K562 (cell line): ENCODE results near the gene CDKN2C. TPM values are rescaled to one million over a fixed set of nuclear protein-coding genes. Genes with fewer than 3 reads are reported as not detected.
A peak's percentile ranks its signal among the peaks of the same experiment; 100 is the strongest.

Experiments
- BDP1 ChIP-seq: IDR thresholded peaks from 3 replicates; pipeline ENCODE4 v1.6.1; 2011; ENCODE audit not compliant: insufficient read length, insufficient read depth
- COPS2 ChIP-seq: fragments of 450-650 bp; conservative IDR thresholded peaks from 2 replicates; pipeline ENCODE4 v1.6.1; 2016; ENCODE audit warnings: mild to moderate bottlenecking, moderate library complexity
- CREM ChIP-seq: IDR thresholded peaks from 2 replicates; pipeline ENCODE4 v1.6.1; 2014; ENCODE audit warnings: antibody characterized with exemption, low read depth
- FOXJ2 ChIP-seq: fragments of 200-800 bp; sonication (Bioruptor generic); IDR thresholded peaks from 2 replicates; pipeline ENCODE4 v1.6.1; 2016; ENCODE audit warnings: missing genetic modification characterization, missing compliant biosample characterization
- FOXP1 ChIP-seq: sonication (generic); formaldehyde crosslinking; IDR thresholded peaks from 2 replicates; pipeline ENCODE4 v1.8.0; 2022; ENCODE audit warnings: mild to moderate bottlenecking, missing genetic modification reagents
- FUS ChIP-seq: fragments of 200-400 bp; formaldehyde crosslinking; optimal IDR thresholded peaks from 2 replicates; pipeline ENCODE3; 2017; ENCODE audit warnings: low read depth, low read length
- HNRNPL ChIP-seq: fragments of 200-400 bp; formaldehyde crosslinking; IDR thresholded peaks from 2 replicates; pipeline ENCODE4 v1.6.1; 2017; ENCODE audit warnings: low read depth, mild to moderate bottlenecking, low read length
- JUNB ChIP-seq: fragments of 450-650 bp; formaldehyde crosslinking; conservative IDR thresholded peaks from 2 replicates; pipeline ENCODE4 v1.4.0; 2020; ENCODE audit warnings: mild to moderate bottlenecking
- NCOA2 ChIP-seq, 2 experiments: fragments of 450-650 bp; IDR thresholded peaks; 2 replicates each; pipeline ENCODE4 v1.6.1; 2018; ENCODE audit warnings: mild to moderate bottlenecking in 2 of 2, moderate library complexity in 1 of 2; ENCODE audit not compliant: partially characterized antibody in 2 of 2
- NFXL1 ChIP-seq: fragments of 450-650 bp; formaldehyde crosslinking; IDR thresholded peaks from 2 replicates; pipeline ENCODE4 v1.4.0; 2021; ENCODE audit warnings: mild to moderate bottlenecking
- PHB ChIP-seq: fragments of 250-450 bp; sonication (Bioruptor Pico); IDR thresholded peaks from 2 replicates; pipeline ENCODE4 v1.5.0; 2021
- PRMT5 ChIP-seq: sonication (generic); formaldehyde crosslinking; IDR thresholded peaks from 2 replicates; pipeline ENCODE4 v1.5.0; 2020; ENCODE audit warnings: missing genetic modification reagents
- RB1 ChIP-seq: fragments of 450-650 bp; IDR thresholded peaks from 2 replicates; pipeline ENCODE4 v1.6.1; 2017; ENCODE audit warnings: low read depth, mild to moderate bottlenecking
- SMAD3 ChIP-seq: fragments of 450-650 bp; formaldehyde crosslinking; conservative IDR thresholded peaks from 2 replicates; pipeline ENCODE4 v1.4.0; 2020; ENCODE audit warnings: mild to moderate bottlenecking
- SRSF3 ChIP-seq: fragments of 200-400 bp; formaldehyde crosslinking; IDR thresholded peaks from 2 replicates; pipeline ENCODE4 v1.6.1; 2016; ENCODE audit warnings: mild to moderate bottlenecking, low read length, moderate library complexity; ENCODE audit not compliant: insufficient read depth
- TSC22D4 ChIP-seq: fragments of 450-650 bp; IDR thresholded peaks from 2 replicates; pipeline ENCODE4 v1.6.1; 2016; ENCODE audit warnings: missing genetic modification characterization, missing biosample characterization, control low read depth
- ZNF232 ChIP-seq: sonication (generic); formaldehyde crosslinking; IDR thresholded peaks from 2 replicates; pipeline ENCODE4 v1.8.0; 2022; ENCODE audit warnings: mild to moderate bottlenecking, missing genetic modification reagents
- ZNF696 ChIP-seq: fragments of 250-450 bp; sonication (Bioruptor Pico); conservative IDR thresholded peaks from 2 replicates; pipeline ENCODE4 v1.4.0; 2020; ENCODE audit warnings: mild to moderate bottlenecking, moderate library complexity
- polyA plus RNA-seq, 8 experiments: library from polyadenylated mRNA; depleted of rRNA in 4 of 8; stranded (reverse) in 5 of 8; unstranded in 3 of 8; fragments of >200 nt; fragmentation: Nextera tagmentation in 2 of 8; fragmentation: Illumina TruSeq in 1 of 8; extraction: Ambion mirVana in 2 of 8; extraction: Trizol in 1 of 8; gene quantifications; 2 replicates each; pipeline versions ENCODE4 v1.2.1 to v1.2.3, GENCODE V29; 2011 to 2014; ENCODE audit warnings: inconsistent platforms in 1 of 8, missing spikeins in 1 of 8
- total RNA-seq, 7 experiments: library from RNA; depleted of rRNA in 6 of 7; stranded (reverse); fragments of >200 nt in 6 of 7; fragmentation: Illumina TruSeq in 2 of 7; extraction: Trizol in 2 of 7; gene quantifications; 2 replicates each; pipeline versions ENCODE4 v1.2.1 to v1.2.3, GENCODE V29; 2011 to 2021; ENCODE audit warnings: low replicate concordance in 1 of 7
- TF ChIP-seq, protein P1 (sequence below): fragments of 250-450 bp; sonication (Bioruptor Pico); IDR thresholded peaks from 2 replicates; pipeline ENCODE4 v1.4.0; 2020; ENCODE audit warnings: mild to moderate bottlenecking, moderate library complexity
- TF ChIP-seq, protein P2 (sequence below): sonication (generic); formaldehyde crosslinking; IDR thresholded peaks from 2 replicates; pipeline ENCODE4 v1.8.0; 2023; ENCODE audit warnings: missing genetic modification reagents, mild to moderate bottlenecking, borderline replicate concordance
- TF ChIP-seq, protein P3 (sequence below): fragments of 250-450 bp; sonication (Bioruptor Pico); IDR thresholded peaks from 2 replicates; pipeline ENCODE4 v1.8.0; 2021; ENCODE audit warnings: moderate library complexity, mild to moderate bottlenecking, inconsistent platforms

The CDKN2C gene
- total and polyA plus RNA-seq, 9 of the 15 experiments (the other 6 are each of a cell fraction or from before 2014, with no cell fraction given), result 11.9 to 74.3 (median 45.9) TPM

DNA sequence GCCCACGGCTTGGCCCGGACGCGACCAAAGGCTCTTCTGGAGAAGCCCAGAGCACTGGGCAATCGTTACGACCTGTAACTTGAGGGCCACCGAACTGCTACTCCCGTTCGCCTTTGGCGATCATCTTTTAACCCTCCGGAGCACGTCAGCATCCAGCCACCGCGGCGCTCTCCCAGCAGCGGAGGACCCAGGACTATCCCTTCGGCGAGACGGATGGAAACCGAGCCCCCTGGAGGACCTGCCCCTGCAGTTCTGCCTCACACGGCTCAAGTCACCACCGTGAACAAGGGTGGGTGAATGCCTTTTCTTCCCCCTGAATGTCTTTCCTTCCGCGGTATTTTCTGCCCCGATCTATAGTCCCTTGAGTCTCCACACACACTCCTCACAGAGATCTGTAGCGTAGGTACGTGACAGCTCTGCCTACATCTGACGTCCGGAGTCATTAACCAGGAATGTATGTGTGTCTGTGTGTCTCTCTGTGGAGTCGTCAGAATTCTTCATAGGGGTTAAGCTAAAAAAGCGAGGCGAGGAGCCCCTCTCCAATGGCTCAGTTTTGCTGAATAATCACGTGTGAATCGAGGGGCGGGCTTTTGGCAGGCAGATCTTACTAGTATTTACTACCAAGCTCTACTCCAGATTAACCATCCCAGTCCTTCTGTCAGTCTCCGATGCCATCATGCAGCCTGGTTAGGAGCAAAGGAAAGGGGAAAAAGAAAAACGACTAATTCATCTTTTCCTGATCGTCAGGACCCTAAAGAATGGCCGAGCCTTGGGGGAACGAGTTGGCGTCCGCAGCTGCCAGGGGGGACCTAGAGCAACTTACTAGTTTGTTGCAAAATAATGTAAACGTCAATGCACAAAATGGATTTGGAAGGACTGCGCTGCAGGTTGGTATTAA lies at the start of gene CDKN2C (continued):
- TF ChIP-seq ZNF232 (CRISPR knock-in tag) (no peak), ZNF696 (no peak), COPS2 (no peak), SRSF3 (no peak), RB1 (no peak), FOXP1 (no peak), NFXL1 (CRISPR knock-in tag) (no peak), PRMT5 (CRISPR knock-in tag) (no peak), TSC22D4 (tag) (no peak), NCOA2 (IDR thresholded peaks at IDR 0.05; ENCODE audit: partially characterized antibody in 2 of 2) (no peak), BDP1 (no peak), SMAD3 (no peak), FUS (no peak), CREM (peak; percentile 47; the same call in 1 of the 2 replicates), PHB (CRISPR knock-in tag) (no peak), HNRNPL (no peak), JUNB (CRISPR knock-in tag) (no peak), FOXJ2 (tag) (no peak)
- TF ChIP-seq, protein P1, sequence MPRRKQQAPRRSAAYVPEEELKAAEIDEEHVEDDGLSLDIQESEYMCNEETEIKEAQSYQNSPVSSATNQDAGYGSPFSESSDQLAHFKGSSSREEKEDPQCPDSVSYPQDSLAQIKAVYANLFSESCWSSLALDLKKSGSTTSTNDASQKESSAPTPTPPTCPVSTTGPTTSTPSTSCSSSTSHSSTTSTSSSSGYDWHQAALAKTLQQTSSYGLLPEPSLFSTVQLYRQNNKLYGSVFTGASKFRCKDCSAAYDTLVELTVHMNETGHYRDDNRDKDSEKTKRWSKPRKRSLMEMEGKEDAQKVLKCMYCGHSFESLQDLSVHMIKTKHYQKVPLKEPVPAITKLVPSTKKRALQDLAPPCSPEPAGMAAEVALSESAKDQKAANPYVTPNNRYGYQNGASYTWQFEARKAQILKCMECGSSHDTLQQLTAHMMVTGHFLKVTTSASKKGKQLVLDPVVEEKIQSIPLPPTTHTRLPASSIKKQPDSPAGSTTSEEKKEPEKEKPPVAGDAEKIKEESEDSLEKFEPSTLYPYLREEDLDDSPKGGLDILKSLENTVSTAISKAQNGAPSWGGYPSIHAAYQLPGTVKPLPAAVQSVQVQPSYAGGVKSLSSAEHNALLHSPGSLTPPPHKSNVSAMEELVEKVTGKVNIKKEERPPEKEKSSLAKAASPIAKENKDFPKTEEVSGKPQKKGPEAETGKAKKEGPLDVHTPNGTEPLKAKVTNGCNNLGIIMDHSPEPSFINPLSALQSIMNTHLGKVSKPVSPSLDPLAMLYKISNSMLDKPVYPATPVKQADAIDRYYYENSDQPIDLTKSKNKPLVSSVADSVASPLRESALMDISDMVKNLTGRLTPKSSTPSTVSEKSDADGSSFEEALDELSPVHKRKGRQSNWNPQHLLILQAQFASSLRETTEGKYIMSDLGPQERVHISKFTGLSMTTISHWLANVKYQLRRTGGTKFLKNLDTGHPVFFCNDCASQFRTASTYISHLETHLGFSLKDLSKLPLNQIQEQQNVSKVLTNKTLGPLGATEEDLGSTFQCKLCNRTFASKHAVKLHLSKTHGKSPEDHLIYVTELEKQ (CRISPR knock-in tag), result no peak
- TF ChIP-seq, protein P2, sequence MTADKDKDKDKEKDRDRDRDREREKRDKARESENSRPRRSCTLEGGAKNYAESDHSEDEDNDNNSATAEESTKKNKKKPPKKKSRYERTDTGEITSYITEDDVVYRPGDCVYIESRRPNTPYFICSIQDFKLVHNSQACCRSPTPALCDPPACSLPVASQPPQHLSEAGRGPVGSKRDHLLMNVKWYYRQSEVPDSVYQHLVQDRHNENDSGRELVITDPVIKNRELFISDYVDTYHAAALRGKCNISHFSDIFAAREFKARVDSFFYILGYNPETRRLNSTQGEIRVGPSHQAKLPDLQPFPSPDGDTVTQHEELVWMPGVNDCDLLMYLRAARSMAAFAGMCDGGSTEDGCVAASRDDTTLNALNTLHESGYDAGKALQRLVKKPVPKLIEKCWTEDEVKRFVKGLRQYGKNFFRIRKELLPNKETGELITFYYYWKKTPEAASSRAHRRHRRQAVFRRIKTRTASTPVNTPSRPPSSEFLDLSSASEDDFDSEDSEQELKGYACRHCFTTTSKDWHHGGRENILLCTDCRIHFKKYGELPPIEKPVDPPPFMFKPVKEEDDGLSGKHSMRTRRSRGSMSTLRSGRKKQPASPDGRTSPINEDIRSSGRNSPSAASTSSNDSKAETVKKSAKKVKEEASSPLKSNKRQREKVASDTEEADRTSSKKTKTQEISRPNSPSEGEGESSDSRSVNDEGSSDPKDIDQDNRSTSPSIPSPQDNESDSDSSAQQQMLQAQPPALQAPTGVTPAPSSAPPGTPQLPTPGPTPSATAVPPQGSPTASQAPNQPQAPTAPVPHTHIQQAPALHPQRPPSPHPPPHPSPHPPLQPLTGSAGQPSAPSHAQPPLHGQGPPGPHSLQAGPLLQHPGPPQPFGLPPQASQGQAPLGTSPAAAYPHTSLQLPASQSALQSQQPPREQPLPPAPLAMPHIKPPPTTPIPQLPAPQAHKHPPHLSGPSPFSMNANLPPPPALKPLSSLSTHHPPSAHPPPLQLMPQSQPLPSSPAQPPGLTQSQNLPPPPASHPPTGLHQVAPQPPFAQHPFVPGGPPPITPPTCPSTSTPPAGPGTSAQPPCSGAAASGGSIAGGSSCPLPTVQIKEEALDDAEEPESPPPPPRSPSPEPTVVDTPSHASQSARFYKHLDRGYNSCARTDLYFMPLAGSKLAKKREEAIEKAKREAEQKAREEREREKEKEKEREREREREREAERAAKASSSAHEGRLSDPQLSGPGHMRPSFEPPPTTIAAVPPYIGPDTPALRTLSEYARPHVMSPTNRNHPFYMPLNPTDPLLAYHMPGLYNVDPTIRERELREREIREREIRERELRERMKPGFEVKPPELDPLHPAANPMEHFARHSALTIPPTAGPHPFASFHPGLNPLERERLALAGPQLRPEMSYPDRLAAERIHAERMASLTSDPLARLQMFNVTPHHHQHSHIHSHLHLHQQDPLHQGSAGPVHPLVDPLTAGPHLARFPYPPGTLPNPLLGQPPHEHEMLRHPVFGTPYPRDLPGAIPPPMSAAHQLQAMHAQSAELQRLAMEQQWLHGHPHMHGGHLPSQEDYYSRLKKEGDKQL, result no peak
- TF ChIP-seq, protein P3, sequence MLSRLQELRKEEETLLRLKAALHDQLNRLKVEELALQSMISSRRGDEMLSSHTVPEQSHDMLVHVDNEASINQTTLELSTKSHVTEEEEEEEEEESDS (CRISPR knock-in tag), result no peak
